ENCODE measurements around the gene ENDOG. TPM values are rescaled to one million over a fixed set of nuclear protein-coding genes. Genes with fewer than 3 reads are reported as not detected.

Gene ENDOG
- total RNA-seq, 1 experiment from 2014 or later = 16.7 TPM

- H3K4me1 ChIP-seq (ENCODE audit: insufficient read depth, low read length) = no peaks in the 10 kb centered on the region
- no peak overlapping the region for H3K56ac ChIP-seq (ENCODE audit: insufficient read length, low read depth, low read length)
- H3K9me3 ChIP-seq (ENCODE audit: control insufficient read depth, low read depth, low read length) = no peaks in the 10 kb centered on the region
- Mint-ChIP-seq H3K4me1 (peaks cover 11 to 12% of the 10 kb centered on the region in 2 experiments), H3K4me3 (peak overlapping the region; percentile 68 to 83; a peak in 3 of 5 replicates), H3K27ac (no peak overlapping the region; a peak in 1 of 7 replicates), H3K27me3 (ENCODE audit: low read depth) (no peaks in the 10 kb centered on the region; the same call in none of the 2 replicates), H3K9me3 (no peaks in the 10 kb centered on the region), H3K36me3 (ENCODE audit: insufficient read depth in 1 of 3, low read depth in 3 of 3) (peaks cover 14 to 41% (median 37%) of the 10 kb centered on the region in 3 experiments; a peak in 6 of 7 replicates)
- no peak overlapping the region for H4K5ac ChIP-seq (ENCODE audit: insufficient read length, low read depth, low read length)
- no peak overlapping the region for H2BK5ac ChIP-seq (ENCODE audit: insufficient read length, low read length)
- no CpG with 5 or more reads among the region's 18 CpGs for WGBS (ENCODE audit: extremely low coverage, insufficient read length, low lambda C conversion rate)
- no peaks in the 10 kb centered on the region for H3K79me1 ChIP-seq (ENCODE audit: insufficient read depth, low read depth, low read length, poor library complexity, severe bottlenecking)
- H3K23ac ChIP-seq (ENCODE audit: insufficient read length, low read depth, low read length) = no peak overlapping the region
- H4K91ac ChIP-seq (ENCODE audit: insufficient read length, low read depth, low read length) = no peak overlapping the region
- H3K14ac ChIP-seq (ENCODE audit: insufficient read depth, low read length) = no peak overlapping the region
- no peak overlapping the region for H3K4ac ChIP-seq (ENCODE audit: low read depth, low read length)
- H3K18ac ChIP-seq (ENCODE audit: insufficient read length, low read depth, low read length) = no peak overlapping the region
- H3K27me3 ChIP-seq (ENCODE audit: insufficient read depth, low read length) = no peaks in the 10 kb centered on the region
- TF ChIP-seq CTCF (conservative IDR thresholded peaks at IDR 0.05) = no peak
- H3T11ph ChIP-seq (ENCODE audit: low read length) = no peak overlapping the region
- H4K8ac ChIP-seq (replicated peaks; ENCODE audit: insufficient read length, low read depth, low read length) = no peak overlapping the region
- no peak overlapping the region for H2AFZ ChIP-seq (ENCODE audit: low read length)
- no peaks in the 10 kb centered on the region for H4K20me1 ChIP-seq (ENCODE audit: control insufficient read depth, insufficient read depth, insufficient read length)
- peaks cover 11% of the 10 kb centered on the region for H3K23me2 ChIP-seq (ENCODE audit: insufficient read length, low read depth, low read length, poor library complexity, severe bottlenecking)
- H3K9ac ChIP-seq (ENCODE audit: extremely low read depth, insufficient read length, low read length) = no peak overlapping the region
- H2BK20ac ChIP-seq (ENCODE audit: low read depth, low read length, poor library complexity, severe bottlenecking) = no peak overlapping the region
- H2BK15ac ChIP-seq (ENCODE audit: low read depth, low read length) = no peak overlapping the region
- no peak overlapping the region for H2BK12ac ChIP-seq (ENCODE audit: insufficient read length, low read depth, low read length)
- no peak overlapping the region for H2AK5ac ChIP-seq (ENCODE audit: insufficient read length, low read length)
- H2BK120ac ChIP-seq (ENCODE audit: low read depth, low read length, poor library complexity, severe bottlenecking) = no peak overlapping the region
- H3K79me2 ChIP-seq (ENCODE audit: insufficient read depth, low read length) = no peaks in the 10 kb centered on the region
- no peak overlapping the region for H3K27ac ChIP-seq (ENCODE audit: insufficient read length, low read depth, low read length)
- DNase-seq = no peak
- H3K4me2 ChIP-seq (ENCODE audit: insufficient read depth, insufficient read length, low read length) = no peak overlapping the region
Measured at GRCh38 chr9:128819716-128820664, 1.7 kb downstream of the ENDOG start.

All from H9 (cell line).